ENCODE data around the gene PIGBOS1. TPM values are rescaled to one million over a fixed set of nuclear protein-coding genes. Genes with fewer than 3 reads are reported as not detected.

Gene PIGBOS1
- total and polyA plus RNA-seq, 8 donors, result 3.3 to 14.5 (median 5.4) TPM

- H3K9me3 ChIP-seq, result no peaks in the 10 kb centered on the region
- TF ChIP-seq CTCF (IDR thresholded peaks at IDR 0.05), result no peak
- no peak for DNase-seq
- H3K27ac ChIP-seq, result no peak overlapping the region
- H3K36me3 ChIP-seq, result no peaks in the 10 kb centered on the region
- no peak overlapping the region for H3K4me3 ChIP-seq
- intact Hi-C loops (cut with DNase I), result no loop called here
- 69 to 70% methylated on average over 4 of the region's 4 CpGs for WGBS, 2 donors
- no peaks in the 10 kb centered on the region for H3K27me3 ChIP-seq
- ATAC-seq, result no peak
- H3K4me1 ChIP-seq, result no peaks in the 10 kb centered on the region
- FAIRE-seq, result no peak
These were observed 29.4 kb upstream of the PIGBOS1 start for GRCh38 chr15:55348281-55348778.

- Histone ChIP-seq H3K36me3 (no peaks in the 10 kb centered on the region), H3K27ac (no peak overlapping the region), H3K4me1 (no peaks in the 10 kb centered on the region), H3K4me3 (no peak overlapping the region), H3K9me3 (no peaks in the 10 kb centered on the region), H3K27me3 (no peaks in the 10 kb centered on the region)
- no peak for DNase-seq
- 86 to 91% methylated on average over 2 of the region's 2 CpGs for WGBS, 2 donors
- no peak for TF ChIP-seq CTCF (IDR thresholded peaks at IDR 0.05)
- intact Hi-C loops (cut with DNase I), result no loop called here
- FAIRE-seq, result no peak
- peak in 3 of 4 donors; percentile 15 to 34 (median 25) for ATAC-seq
These were observed 25.3 kb upstream of the PIGBOS1 start for GRCh38 chr15:55344206-55344605.

- Histone ChIP-seq H3K27ac (no peak overlapping the region), H3K36me3 (no peaks in the 10 kb centered on the region), H3K4me3 (no peak overlapping the region), H3K4me1 (no peaks in the 10 kb centered on the region), H3K27me3 (no peaks in the 10 kb centered on the region), H3K9me3 (no peaks in the 10 kb centered on the region)
- FAIRE-seq (no peak), DNase-seq (no peak), ATAC-seq (no peak)
- TF ChIP-seq CTCF (IDR thresholded peaks at IDR 0.05), result no peak
- intact Hi-C loops (cut with DNase I), result no loop called here
- 57% methylated on average over 2 of the region's 2 CpGs for WGBS, 2 donors
These were observed 24.2 kb upstream of the PIGBOS1 start for GRCh38 chr15:55343168-55343567.

- Histone ChIP-seq H3K27ac (no peak overlapping the region), H3K4me3 (no peak overlapping the region), H3K4me1 (no peaks in the 10 kb centered on the region), H3K36me3 (peaks cover 0 to 6% (median 0%) of the 10 kb centered on the region in 3 donors), H3K9me3 (no peaks in the 10 kb centered on the region), H3K27me3 (no peaks in the 10 kb centered on the region)
- no peak for DNase-seq
- no peak for ATAC-seq
- no peak for FAIRE-seq
- 95 to 100% methylated on average over 1 of the region's 1 CpG for WGBS, 2 donors
- intact Hi-C loops (cut with DNase I), result no loop called here
- no peak for TF ChIP-seq CTCF (IDR thresholded peaks at IDR 0.05)
These were observed 18.2 kb upstream of the PIGBOS1 start for GRCh38 chr15:55337160-55337559.

- TF ChIP-seq CTCF (IDR thresholded peaks at IDR 0.05), result no peak
- DNase-seq (no peak), FAIRE-seq (no peak), ATAC-seq (no peak)
- H3K4me3 ChIP-seq, result no peak overlapping the region
- WGBS, 2 donors, result 90 to 100% methylated on average over 1 of the region's 1 CpG
- H3K27ac ChIP-seq, result no peak overlapping the region
- intact Hi-C loops (cut with DNase I), result no loop called here
- no peaks in the 10 kb centered on the region for H3K27me3 ChIP-seq
- H3K4me1 ChIP-seq, result no peaks in the 10 kb centered on the region
- H3K9me3 ChIP-seq, result no peaks in the 10 kb centered on the region
- H3K36me3 ChIP-seq, result peaks cover 0 to 6% (median 0%) of the 10 kb centered on the region in 3 donors
These were observed 16.1 kb upstream of the PIGBOS1 start for GRCh38 chr15:55334997-55335396.

All from pancreas (tissue), 10 donors.